Measurements from ENCODE around the gene SLC1A1. TPM values are rescaled to one million over a fixed set of nuclear protein-coding genes. Genes with fewer than 3 reads are reported as not detected.

SLC1A1 gene
- total RNA-seq, 1 experiment from 2014 or later: 0.05 TPM

DNA sequence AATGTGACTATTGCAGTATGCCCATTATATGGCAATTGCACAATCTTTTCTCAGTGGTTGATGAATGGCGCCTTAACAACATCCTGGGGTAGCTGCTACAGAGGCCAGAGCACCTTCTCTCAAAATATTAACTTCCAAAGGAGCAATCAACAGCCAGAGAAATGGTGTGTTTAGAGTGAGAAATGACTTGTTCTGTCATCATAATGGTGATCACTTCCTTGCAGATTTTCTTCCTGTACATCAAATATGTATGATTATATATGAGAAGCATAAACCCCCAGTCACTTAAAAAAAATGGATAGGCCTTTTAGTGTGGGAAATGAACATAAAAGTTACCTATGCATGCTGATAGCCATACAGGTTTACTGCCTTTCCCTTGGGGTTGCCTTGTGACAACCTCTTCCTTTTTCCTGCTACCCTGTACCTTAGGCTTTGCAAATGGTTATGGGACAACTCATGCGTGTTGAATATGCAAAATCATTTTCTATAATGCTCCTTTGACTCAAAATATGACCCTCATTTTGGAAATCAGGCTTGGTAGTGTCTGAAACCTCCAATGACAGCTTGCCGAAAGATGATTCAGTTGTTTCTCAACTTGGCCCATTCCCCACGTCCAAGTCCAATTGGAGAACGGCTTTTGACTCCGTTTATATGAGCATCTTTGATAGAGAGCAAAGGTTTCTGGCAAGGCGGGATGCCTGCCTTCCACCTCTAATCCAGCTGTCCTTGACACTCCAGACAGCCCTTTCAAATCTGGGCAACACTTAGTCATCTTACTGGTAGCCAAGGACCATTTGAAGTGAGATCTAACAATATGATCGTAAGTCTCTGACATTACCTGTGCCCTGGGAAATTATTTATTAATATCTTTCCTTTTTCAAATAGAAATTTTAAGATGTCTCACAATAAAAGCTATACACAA is 69.3 kb downstream of the SLC1A1 start:
- ChIA-PET POLR2A (no interaction called here), CTCF (no interaction called here)
- no peaks in the 10 kb centered on the region for H3K27me3 ChIP-seq (ENCODE audit: control insufficient read depth, insufficient read depth, low read length)
- ATAC-seq (no peak), DNase-seq (ENCODE audit: low read depth, low spot score) (no peak)
- in situ Hi-C loops (cut with HindIII; ENCODE audit: low pct_unique_long_range_greater_than_20kb, low sequenced_read_pairs): no loop called here
- no peaks in the 10 kb centered on the region for H3K9me3 ChIP-seq (ENCODE audit: control insufficient read depth, insufficient read depth, low read depth, low read length)
- no TSS peak for BruUV-seq (replicated peaks)
- intact Hi-C loops (cut with micrococcal nuclease; ENCODE audit: unreplicated experiment): no loop called here
- no peak overlapping the region for H3K4me3 ChIP-seq (ENCODE audit: low read depth in 2 of 2, low read length in 2 of 2)
- no peaks in the 10 kb centered on the region for H3K4me1 ChIP-seq (ENCODE audit: control insufficient read depth, insufficient read depth, low read length)
- H3K36me3 ChIP-seq (ENCODE audit: control insufficient read depth, insufficient read depth, low read length): no peaks in the 10 kb centered on the region
- no peak for TF ChIP-seq TCF7L2 (IDR thresholded peaks at IDR 0.05; ENCODE audit: low read depth, low read length)
- no peak for TF ChIP-seq REST (IDR thresholded peaks at IDR 0.05; ENCODE audit: insufficient read depth in 1 of 2, low read depth in 2 of 2, low read length in 1 of 2)
- TF ChIP-seq CTCF (IDR thresholded peaks at IDR 0.05): no peak
- no peak for TF ChIP-seq SIN3A (IDR thresholded peaks at IDR 0.05; ENCODE audit: borderline replicate concordance, insufficient read depth, low read depth, low read length)
- no peak for TF ChIP-seq POLR2AphosphoS5 (IDR thresholded peaks at IDR 0.05; ENCODE audit: low read depth, low read length)
- no peak overlapping the region for H3K27ac ChIP-seq (ENCODE audit: low read length)

GRCh38 chr9:4563105-4563504 is 72.8 kb downstream of the SLC1A1 start:
- intact Hi-C loops (cut with micrococcal nuclease; ENCODE audit: unreplicated experiment): no loop called here
- ATAC-seq (no peak), DNase-seq (ENCODE audit: low read depth, low spot score) (no peak)
- POLR2A ChIA-PET: no interaction called here
- CTCF ChIA-PET: no interaction called here
- no TSS peak for BruUV-seq (replicated peaks)
- Histone ChIP-seq H3K4me3 (ENCODE audit: low read depth in 2 of 2, low read length in 2 of 2) (no peak overlapping the region), H3K27me3 (ENCODE audit: control insufficient read depth, insufficient read depth, low read length) (no peaks in the 10 kb centered on the region), H3K27ac (ENCODE audit: low read length) (no peak overlapping the region), H3K36me3 (ENCODE audit: control insufficient read depth, insufficient read depth, low read length) (no peaks in the 10 kb centered on the region), H3K9me3 (ENCODE audit: control insufficient read depth, insufficient read depth, low read depth, low read length) (no peaks in the 10 kb centered on the region), H3K4me1 (ENCODE audit: control insufficient read depth, insufficient read depth, low read length) (no peaks in the 10 kb centered on the region)
- in situ Hi-C loops (cut with HindIII; ENCODE audit: low pct_unique_long_range_greater_than_20kb, low sequenced_read_pairs): no loop called here
- no peak for TF ChIP-seq POLR2AphosphoS5 (IDR thresholded peaks at IDR 0.05; ENCODE audit: low read depth, low read length)
- no peak for TF ChIP-seq SIN3A (IDR thresholded peaks at IDR 0.05; ENCODE audit: borderline replicate concordance, insufficient read depth, low read depth, low read length)
- no peak for TF ChIP-seq TCF7L2 (IDR thresholded peaks at IDR 0.05; ENCODE audit: low read depth, low read length)
- TF ChIP-seq CTCF (IDR thresholded peaks at IDR 0.05): no peak
- no peak for TF ChIP-seq REST (IDR thresholded peaks at IDR 0.05; ENCODE audit: insufficient read depth in 1 of 2, low read depth in 2 of 2, low read length in 1 of 2)

Data from Panc1 (cell line).